IPS-18a (cell line): Measurements from ENCODE around the gene TEAD1.

Experiments
- H3K27ac ChIP-seq: one replicate; pipeline ENCODE4 v1.5.1; 2013; ENCODE audit warnings: low read length
- H3K27me3 ChIP-seq: one replicate; pipeline ENCODE4 v1.6.1; 2013; ENCODE audit warnings: mild to moderate bottlenecking, low read length; ENCODE audit not compliant: control insufficient read depth, insufficient read depth
- H3K36me3 ChIP-seq: one replicate; pipeline ENCODE4 v1.6.1; 2013; ENCODE audit warnings: low read depth, low read length; ENCODE audit not compliant: control insufficient read depth
- H3K4me1 ChIP-seq: one replicate; pipeline ENCODE4 v1.6.1; 2013; ENCODE audit warnings: low read depth, low read length; ENCODE audit not compliant: control insufficient read depth
- H3K4me3 ChIP-seq: one replicate; pipeline ENCODE4 v1.5.1; 2013; ENCODE audit warnings: low read length
- H3K9ac ChIP-seq: one replicate; pipeline ENCODE4 v1.6.1; 2013; ENCODE audit warnings: mild to moderate bottlenecking, low read length, moderate library complexity
- H3K9me3 ChIP-seq: one replicate; pipeline ENCODE4 v1.6.1; 2013; ENCODE audit warnings: low read depth, low read length; ENCODE audit not compliant: control insufficient read depth

TEAD1 gene

GRCh38 chr11:12927221-12927620 lies 253.0 kb downstream of the TEAD1 start:
- no peak overlapping the region for H3K4me3 ChIP-seq
- no peak overlapping the region for H3K9ac ChIP-seq
- H3K9me3 ChIP-seq = no peaks in the 10 kb centered on the region
- no peak overlapping the region for H3K27ac ChIP-seq
- H3K36me3 ChIP-seq = peaks cover 21% of the 10 kb centered on the region
- H3K27me3 ChIP-seq = no peaks in the 10 kb centered on the region
- H3K4me1 ChIP-seq = no peaks in the 10 kb centered on the region

DNA sequence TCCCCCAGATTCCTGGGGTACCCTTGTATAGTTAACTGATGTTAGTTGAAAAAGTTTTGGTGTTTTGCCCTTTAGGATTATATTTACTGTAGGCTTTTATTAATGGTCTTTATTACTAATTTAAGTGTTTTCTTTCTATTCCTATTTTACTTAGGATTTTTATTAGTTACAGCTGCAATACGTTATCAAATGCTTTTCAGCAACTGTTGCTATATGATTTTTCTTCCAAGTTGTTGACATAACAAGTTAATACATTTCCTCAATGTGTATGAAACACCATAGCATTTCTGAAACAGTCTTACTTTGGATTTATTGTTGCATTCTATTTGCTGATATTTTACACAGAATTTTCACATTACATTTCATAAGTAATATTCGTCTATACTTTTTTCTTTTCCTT lies 253.7 kb downstream of the TEAD1 start:
- peaks cover 26% of the 10 kb centered on the region for H3K36me3 ChIP-seq
- no peaks in the 10 kb centered on the region for H3K27me3 ChIP-seq
- H3K9ac ChIP-seq = no peak overlapping the region
- H3K4me1 ChIP-seq = no peaks in the 10 kb centered on the region
- H3K27ac ChIP-seq = no peak overlapping the region
- H3K4me3 ChIP-seq = no peak overlapping the region
- no peaks in the 10 kb centered on the region for H3K9me3 ChIP-seq

DNA sequence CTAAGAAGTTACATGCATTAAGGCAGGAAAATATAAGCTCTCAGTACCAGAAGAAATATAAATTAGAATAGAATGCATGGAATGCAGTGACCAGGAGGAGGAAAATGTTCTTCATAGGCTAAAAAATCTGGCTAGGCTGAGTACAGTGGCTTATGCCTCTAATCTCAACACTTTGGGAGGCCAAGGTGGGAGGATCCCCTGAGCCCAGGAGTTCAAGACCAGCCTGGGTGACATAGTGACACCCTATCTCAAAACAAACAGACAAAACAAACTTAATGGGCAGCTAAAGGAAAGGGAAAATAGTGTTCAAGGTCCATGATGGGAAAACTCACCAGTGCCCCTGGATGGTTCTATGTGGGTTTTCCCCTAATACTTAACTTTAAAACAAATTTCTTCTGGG lies 256.6 kb downstream of the TEAD1 start:
- H3K9ac ChIP-seq = no peak overlapping the region
- peaks cover 22% of the 10 kb centered on the region for H3K36me3 ChIP-seq
- H3K27me3 ChIP-seq = no peaks in the 10 kb centered on the region
- no peak overlapping the region for H3K4me3 ChIP-seq
- no peak overlapping the region for H3K27ac ChIP-seq
- H3K9me3 ChIP-seq = no peaks in the 10 kb centered on the region
- no peaks in the 10 kb centered on the region for H3K4me1 ChIP-seq

GRCh38 chr11:12932485-12932884 lies 258.3 kb downstream of the TEAD1 start:
- H3K4me3 ChIP-seq = no peak overlapping the region
- no peaks in the 10 kb centered on the region for H3K9me3 ChIP-seq
- no peaks in the 10 kb centered on the region for H3K4me1 ChIP-seq
- no peak overlapping the region for H3K27ac ChIP-seq
- peaks cover 30% of the 10 kb centered on the region for H3K36me3 ChIP-seq
- H3K9ac ChIP-seq = no peak overlapping the region
- no peaks in the 10 kb centered on the region for H3K27me3 ChIP-seq

DNA sequence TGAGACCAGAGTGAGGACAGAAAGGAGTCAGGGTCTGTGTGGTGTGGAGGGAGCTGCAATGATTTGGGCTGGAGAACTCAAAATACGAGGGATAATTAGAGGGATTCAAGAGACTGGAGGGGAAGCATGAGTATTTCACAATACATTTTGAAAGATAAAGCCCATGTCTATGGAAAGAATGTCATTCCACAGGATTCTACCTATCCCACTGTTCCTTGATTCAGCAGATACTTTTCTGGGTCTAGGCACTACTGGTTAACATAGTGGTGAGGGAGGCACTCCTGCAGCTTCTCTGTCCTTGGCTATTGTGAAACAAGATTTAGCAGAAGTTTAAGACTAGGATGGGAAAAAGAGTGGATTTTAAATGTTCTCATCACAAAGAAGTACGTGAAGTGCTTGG lies 262.0 kb downstream of the TEAD1 start:
- H3K4me1 ChIP-seq = no peaks in the 10 kb centered on the region
- peaks cover 31% of the 10 kb centered on the region for H3K36me3 ChIP-seq
- no peak overlapping the region for H3K27ac ChIP-seq
- no peak overlapping the region for H3K9ac ChIP-seq
- H3K27me3 ChIP-seq = no peaks in the 10 kb centered on the region
- no peak overlapping the region for H3K4me3 ChIP-seq
- H3K9me3 ChIP-seq = no peaks in the 10 kb centered on the region

- peaks cover 24% of the 10 kb centered on the region for H3K36me3 ChIP-seq
- no peaks in the 10 kb centered on the region for H3K27me3 ChIP-seq
- H3K4me3 ChIP-seq = no peak overlapping the region
- H3K27ac ChIP-seq = no peak overlapping the region
- H3K9me3 ChIP-seq = no peaks in the 10 kb centered on the region
- H3K4me1 ChIP-seq = no peaks in the 10 kb centered on the region
- H3K9ac ChIP-seq = no peak overlapping the region
Measured at GRCh38 chr11:12938590-12939247, 264.5 kb downstream of the TEAD1 start.

DNA sequence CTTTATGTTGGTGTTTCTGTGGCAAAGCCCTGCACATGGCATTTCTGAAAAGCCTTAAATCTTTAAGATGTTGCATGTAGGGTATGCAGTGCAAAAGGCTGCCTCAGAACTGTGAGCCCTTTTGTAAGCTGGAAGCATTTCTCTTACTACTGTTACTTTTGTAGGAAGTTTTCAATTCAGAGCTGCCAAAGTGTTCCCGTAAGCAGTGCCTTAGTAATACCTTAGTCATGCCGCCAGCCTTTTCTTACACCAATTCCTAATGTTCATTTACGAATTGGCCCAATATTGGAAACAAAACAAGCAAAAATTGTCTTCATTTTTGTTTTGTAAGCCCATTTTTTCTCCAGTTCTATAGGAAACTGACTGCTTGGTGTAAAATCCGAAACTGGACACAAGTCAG lies 267.4 kb downstream of the TEAD1 start:
- Histone ChIP-seq H3K27ac (no peak overlapping the region), H3K4me1 (no peaks in the 10 kb centered on the region), H3K36me3 (peaks cover 23% of the 10 kb centered on the region), H3K9me3 (no peaks in the 10 kb centered on the region), H3K9ac (no peak overlapping the region), H3K4me3 (no peak overlapping the region), H3K27me3 (no peaks in the 10 kb centered on the region)

GRCh38 chr11:12942157-12942556 lies 267.9 kb downstream of the TEAD1 start:
- Histone ChIP-seq H3K27ac (no peak overlapping the region), H3K4me3 (no peak overlapping the region), H3K27me3 (no peaks in the 10 kb centered on the region), H3K36me3 (peaks cover 18% of the 10 kb centered on the region), H3K4me1 (no peaks in the 10 kb centered on the region), H3K9me3 (no peaks in the 10 kb centered on the region), H3K9ac (no peak overlapping the region)

- H3K36me3 ChIP-seq = peaks cover 15% of the 10 kb centered on the region
Measured at GRCh38 chr11:12943311-12943710, 269.1 kb downstream of the TEAD1 start.

GRCh38 chr11:12944889-12945288 lies 270.7 kb downstream of the TEAD1 start:
- Histone ChIP-seq H3K9me3 (no peaks in the 10 kb centered on the region), H3K4me1 (no peaks in the 10 kb centered on the region), H3K27ac (no peak overlapping the region), H3K27me3 (no peaks in the 10 kb centered on the region), H3K9ac (no peak overlapping the region), H3K36me3 (peaks cover 15% of the 10 kb centered on the region), H3K4me3 (no peak overlapping the region)

More at GRCh38 chr11:12943311-12943710, 269.1 kb downstream of the TEAD1 start:
- H3K27ac ChIP-seq = no peak overlapping the region
- no peak overlapping the region for H3K9ac ChIP-seq
- no peaks in the 10 kb centered on the region for H3K9me3 ChIP-seq
- no peaks in the 10 kb centered on the region for H3K4me1 ChIP-seq
- H3K4me3 ChIP-seq = no peak overlapping the region
- H3K27me3 ChIP-seq = no peaks in the 10 kb centered on the region

GRCh38 chr11:12949453-12949852 lies 275.2 kb downstream of the TEAD1 start:
- no peaks in the 10 kb centered on the region for H3K4me1 ChIP-seq
- no peak overlapping the region for H3K9ac ChIP-seq
- no peaks in the 10 kb centered on the region for H3K36me3 ChIP-seq
- no peaks in the 10 kb centered on the region for H3K9me3 ChIP-seq
- no peaks in the 10 kb centered on the region for H3K27me3 ChIP-seq
- no peak overlapping the region for H3K4me3 ChIP-seq
- H3K27ac ChIP-seq = no peak overlapping the region

GRCh38 chr11:12950670-12951069 lies 276.4 kb downstream of the TEAD1 start:
- Histone ChIP-seq H3K9me3 (no peaks in the 10 kb centered on the region), H3K36me3 (no peaks in the 10 kb centered on the region), H3K27ac (no peak overlapping the region), H3K4me3 (no peak overlapping the region), H3K27me3 (no peaks in the 10 kb centered on the region), H3K9ac (no peak overlapping the region), H3K4me1 (no peaks in the 10 kb centered on the region)
